Anterior cingulate cortex (tissue), 58 donors: ENCODE data around the gene PIM3.

ENCODE experiments used
- DNase-seq, 58 donors: peaks; one replicate each; lab custom pipeline; 2025; lab: John Stamatoyannopoulos, UW

PIM3 gene

DNA sequence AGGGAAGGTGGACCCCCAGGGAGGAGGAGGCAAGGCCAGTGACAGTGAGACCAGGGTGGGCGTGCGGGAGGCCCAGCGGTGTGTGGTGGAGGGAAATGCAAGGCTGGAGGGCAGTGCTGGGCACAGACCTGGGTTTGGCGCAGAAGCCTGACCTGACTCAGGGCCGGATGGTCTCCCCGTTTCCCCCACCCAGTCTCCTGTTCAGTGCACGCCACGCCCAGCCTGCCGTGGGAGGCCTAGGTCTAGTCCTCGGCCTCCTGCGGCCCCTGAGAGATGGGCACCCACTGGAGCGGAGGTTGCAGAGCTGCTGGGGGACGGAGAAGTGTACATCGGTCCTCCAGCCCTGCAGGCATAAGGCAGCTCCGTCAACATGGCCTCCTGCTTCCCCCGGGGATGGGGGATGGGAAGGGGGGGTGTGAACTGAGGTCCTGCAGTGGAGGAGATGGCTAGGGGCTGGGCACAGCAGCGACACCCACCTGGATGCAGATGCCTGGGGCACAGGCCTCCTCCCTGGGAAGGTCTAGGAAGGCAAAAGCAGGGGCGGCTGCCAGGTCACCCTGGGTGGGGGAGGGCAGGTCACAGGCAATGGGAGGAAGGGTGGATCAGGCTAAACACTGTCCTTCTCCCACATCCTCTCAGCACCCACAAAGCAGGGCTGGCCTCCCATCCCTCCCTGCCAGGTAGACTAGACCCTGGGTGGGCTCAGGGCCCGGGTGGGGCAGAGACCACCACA, 36.1 kb downstream of the PIM3 start:
- no peak for DNase-seq

DNA sequence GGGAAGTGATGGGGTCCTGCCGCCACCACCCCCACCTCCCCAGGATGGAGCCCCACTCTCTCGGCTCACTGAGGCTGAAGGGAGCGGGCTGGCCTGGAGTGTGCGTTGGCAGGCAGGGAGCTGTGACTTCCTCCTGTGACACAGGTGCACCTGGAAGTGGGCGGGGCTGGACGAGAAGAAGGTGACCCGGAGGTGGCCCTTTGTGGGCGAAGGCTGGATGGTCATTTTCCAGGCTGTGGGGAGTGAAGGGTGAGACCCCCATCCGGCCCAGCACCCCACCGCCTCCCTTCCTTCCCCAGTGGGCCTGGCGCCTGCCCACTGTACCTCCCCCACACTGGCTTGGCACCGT, 36.7 kb downstream of the PIM3 start:
- DNase-seq = no peak

DNA sequence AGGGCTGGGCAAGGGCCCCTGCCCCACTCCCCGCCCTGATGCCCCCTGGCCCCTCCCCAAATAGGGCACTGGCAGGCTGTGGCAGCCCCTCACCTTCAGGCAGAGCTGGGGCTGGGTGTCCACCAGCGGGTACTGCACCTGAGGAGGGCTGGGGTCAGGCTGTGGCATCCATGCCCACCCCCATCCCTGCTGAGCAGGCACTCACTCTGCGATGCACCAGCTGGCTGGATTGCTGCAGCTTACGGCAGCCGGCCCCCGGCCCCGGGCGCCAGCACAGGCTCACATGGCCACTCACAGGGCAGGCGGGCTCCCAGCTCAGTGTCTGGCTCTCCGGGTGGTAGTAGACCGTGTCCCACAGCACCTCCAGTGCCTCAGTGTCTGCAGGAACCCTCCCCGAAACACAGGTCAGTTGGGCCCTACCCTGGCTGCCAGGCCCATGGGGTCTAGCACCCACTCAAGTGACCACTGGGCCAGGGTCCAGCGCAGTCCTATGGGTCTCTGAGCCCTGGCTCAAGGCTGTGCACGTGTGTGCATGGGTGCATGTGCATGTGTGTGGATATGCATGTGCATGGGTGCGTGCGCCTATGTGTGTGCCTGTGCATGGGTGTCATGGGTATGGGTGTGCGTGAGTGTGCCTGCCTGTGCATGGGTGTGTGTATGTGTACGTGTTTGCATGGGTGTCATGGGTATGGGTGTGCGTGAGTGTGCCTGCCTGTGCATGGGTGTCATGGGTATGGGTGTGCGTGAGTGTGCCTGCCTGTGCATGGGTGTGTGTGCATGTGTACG, 37.6 kb downstream of the PIM3 start:
- no peak for DNase-seq

DNA sequence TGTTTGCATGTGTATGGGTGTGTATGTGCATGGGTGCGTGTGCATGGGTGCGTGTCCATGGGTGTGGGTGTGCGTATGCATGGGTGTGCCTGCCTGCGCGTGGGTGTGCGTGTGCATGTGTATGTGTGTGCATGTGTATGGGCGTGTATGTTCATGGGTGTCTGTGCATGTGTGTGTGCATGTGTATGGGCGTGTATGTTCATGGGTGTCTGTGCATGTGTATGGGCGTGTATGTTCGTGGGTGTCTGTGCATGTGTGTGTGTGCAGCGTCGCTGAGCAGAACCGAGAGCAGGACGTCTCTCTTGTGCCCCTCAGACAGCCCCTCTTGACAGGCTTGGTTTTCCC, 38.1 kb downstream of the PIM3 start:
- no peak for DNase-seq

DNA sequence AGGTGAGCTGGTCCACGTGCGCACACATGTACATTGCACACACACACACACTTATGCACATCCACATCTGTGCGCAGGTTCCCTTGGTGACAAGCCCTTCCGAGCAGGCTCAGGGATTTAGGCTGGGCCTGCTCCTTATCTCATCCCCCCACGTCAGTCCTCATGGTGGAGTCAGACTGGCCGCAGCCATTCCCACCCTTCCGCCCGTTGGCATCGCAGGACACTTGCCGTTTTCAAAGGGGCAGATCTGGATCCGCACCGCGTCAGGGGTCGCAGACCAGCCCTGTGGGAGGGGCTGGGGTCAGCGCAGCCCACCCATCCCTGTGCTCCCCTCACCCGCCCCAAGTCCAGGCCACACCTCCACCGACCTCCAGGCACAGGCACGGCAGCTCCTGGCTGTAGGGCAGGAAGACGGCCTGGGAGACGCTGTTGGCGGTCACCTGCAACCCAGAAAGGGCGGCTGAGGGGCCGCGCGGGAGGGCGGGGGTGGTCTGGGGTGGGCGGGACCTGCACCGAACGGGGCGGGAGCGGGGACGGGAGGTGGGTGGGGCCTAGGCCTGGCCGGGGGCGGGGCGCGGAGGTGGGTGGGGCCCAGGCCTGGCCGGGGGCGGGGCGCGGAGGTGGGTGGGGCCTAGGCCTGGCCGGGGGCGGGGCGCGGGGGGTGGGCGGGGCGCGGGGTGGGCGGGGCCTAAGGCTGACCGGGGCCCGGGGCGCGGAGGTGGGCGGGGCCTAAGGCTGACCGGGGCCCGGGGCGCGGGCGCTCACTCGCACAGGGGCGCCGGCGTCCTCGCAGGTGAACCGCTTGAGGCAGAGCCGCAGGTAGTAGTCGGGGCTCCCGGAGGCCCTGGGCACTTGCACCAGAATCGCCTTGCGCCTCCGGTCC, 38.7 kb downstream of the PIM3 start:
- peak in 1 of 58 donors; percentile 33 for DNase-seq

DNA sequence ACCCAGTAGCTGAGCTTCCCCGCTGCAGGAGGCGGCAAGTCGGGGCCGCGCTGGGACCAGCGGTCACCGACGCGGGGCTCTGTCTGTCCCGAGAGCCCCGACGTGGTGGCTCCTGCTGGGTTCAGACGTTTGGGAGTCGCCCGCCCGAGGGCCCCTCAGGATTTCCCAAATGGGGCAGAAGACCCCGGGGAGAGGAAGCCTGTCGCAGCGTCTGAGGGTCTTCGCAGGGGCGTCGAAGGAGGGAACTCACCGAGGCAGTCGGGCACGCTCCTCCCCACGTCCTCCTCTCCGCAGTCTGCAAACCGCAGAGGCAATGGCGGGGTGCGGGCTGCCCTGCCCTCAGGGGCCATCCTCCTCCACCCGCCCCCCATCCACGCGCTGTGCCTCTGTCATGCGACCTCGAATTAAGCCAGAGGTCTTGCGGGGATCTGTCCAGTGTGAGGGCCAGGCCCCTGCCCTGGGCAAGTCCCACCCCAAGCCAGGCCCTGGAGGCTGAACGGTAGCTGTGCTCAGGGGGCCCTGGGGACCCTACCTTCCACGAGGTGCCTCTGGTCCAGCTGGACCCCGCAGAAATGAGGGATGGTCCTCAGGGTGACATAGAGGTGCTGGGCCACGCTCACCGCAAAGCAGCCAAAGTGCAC, 39.5 kb downstream of the PIM3 start:
- DNase-seq = no peak

DNA sequence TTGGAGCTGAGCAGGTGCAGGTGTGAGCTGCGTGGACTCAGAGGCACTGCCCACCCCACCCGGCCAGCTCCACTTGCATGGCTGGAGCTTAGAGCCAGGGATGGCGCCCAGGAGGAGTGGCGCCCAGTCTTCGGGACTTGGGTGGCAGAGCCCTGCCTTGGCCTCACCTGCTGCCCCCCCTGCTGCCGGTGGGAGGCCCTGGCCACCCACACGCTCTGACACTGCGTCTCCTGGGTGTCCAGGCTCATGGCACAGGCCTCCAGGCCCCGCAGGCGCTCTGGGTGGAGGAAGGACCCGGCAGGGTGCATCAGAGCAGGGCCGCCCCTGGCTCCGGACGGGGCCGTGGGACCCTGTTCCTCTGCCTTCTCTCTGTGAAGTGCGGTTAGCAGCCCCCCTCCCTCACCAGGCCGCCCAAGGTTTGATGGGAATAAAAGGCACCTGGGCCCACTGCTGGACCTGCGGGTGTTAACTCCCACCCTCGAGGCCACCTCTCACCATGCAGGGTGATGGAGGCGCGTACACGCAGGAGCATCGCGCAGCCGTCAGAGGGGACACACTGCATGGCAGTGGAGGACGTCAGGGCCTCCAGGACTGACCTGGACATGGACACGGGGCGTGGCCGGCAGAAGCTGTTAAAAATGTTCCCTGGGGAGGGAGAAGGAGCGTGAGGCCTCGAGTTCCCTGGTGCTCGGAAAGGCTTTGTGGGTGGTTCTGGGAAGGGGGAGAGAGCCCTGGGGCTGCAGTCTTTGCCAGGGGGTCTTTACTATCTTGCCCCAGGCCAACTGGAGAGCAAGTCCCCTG, 40.2 kb downstream of the PIM3 start:
- DNase-seq = no peak

DNA sequence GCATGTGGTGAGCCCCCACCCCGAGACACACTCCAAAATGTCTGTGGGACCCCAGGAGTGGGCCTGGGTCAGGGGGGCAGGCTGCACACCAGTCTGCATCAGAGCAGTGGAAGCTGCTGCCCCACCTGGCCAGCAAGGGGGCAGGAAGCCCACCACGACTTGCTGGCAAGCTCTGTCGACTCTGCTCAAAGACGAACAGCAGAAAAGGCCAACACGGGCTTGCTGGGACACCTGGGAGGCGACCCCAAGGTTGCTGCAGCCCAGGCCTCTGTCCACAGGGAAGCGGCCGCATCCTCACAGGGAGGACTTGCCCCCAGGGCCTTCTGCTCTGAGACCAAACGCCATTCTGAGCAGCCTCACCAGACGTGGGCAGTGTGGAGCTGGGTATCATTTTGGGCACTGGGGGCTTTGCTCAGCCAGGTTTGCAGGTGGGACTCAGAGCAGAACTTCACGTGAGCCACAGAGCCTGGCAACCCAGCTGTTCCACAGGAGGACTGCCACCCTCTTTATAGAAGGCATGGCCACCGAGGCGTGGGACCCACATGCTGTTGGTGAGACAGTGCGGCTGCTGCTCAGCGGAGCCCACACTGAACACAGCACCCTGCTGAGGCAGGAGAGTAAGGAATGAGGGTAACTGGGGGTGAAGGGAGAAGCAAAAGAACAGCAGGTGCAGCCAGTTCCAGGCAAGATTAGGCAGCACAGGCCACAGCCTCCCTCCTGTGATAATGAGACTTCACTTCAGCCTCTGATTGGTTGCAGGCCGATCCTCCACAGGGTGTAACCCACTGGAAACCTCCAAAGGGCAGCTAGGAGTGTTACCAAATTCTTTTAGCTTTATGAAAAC, 41.0 kb downstream of the PIM3 start:
- no peak for DNase-seq

DNA sequence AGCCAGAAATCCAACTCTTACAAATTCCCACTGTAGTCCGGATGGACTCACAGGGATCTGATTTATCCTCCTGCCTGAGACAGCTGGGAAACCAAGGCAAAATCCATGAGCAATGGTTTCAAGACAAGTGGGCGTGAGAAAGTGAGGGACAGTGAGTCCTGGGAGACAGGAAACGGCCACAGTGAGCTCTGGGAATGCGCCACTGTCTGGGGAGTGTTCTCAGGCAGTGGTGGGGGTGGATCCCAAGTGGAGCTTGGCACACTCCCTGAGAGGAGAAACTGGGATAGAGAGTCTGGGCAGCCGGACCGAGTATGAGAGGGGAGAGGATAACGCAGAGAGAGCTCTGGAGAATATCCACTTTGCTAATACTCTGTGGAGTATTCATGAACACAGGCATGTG, 42.2 kb downstream of the PIM3 start:
- DNase-seq = no peak

DNA sequence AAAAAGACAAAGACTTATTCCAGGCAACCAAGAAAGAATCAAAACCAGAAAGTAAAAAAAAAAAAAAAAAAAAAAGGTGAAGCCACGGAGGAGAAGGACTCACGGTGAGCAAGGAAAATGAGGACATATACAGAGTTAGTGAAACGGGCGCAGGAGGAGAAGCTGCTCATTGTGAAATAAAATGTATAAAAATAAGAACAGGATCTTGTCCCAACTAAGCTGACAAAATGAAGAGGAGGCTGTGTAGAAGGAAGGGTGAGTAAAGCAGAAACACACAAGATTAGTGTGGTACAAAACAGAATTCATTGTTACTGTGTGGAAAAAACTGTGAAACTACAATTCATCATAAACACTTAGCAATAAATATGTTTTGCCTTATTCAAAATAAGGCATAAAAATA, 44.3 kb downstream of the PIM3 start:
- DNase-seq = peak in 1 of 58 donors; percentile 20

DNA sequence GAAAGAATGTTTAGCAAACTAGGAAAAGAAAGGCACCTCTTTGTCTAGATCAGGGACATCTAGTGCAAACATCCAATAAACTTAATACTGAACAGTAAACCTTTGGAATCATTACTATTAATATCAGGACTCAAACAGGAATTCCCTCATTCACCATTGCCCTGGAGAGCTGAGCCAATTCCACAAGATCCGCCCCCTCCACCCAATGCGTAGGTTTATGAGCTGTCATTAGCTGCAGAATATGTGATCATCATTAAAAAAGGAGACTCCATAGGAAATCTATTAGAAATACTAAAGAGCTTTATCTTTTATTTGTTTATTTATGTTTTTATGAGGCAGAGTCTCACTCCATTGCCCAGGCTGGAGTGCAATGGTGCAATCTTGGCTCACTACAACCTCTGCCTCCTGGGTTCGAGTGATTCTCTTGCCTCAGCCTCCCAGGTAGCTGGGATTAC, 46.5 kb downstream of the PIM3 start:
- no peak for DNase-seq

DNA sequence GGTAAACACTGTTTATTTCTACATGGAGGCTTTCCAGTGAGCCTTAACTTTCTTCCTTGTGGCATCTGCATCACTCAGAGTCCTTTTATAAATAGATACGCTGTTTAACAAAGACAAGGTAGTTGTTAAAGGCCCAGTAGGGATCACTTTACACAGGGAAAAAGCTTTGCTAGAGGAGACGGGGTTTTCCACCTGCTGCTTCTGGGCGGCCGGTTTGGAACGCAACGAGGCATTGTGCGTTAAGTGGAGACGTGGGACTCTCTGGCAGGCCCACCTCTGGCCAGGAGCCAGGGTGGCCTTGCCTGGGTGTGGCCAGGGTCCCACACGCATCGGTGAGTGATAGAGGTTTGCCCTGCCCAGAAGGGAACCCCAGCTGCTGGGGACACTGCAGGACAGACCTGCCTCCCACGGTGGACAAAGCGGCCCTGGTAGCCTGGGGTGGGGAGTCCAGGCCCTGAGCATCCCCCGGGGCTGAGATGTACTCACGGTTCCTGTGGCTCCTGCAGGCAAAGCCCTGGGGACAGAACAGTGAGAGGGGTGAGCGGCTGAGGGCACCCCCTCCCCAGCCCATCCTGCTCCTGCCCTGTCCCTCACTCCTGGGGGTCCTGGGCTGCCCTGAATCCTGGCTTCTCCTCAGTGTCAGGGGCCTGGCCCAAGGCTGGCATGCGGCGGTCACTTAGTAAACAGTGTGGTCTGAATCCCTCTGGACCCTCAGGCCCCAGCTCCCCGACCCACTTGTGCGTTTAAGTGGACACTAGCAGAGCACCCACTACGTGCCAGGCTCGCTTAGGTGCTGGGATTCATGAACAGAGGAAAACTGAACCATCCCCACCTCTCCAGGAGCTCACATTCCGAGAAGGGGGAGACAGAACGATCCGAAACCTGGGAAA, 47.8 kb downstream of the PIM3 start:
- no peak for DNase-seq

DNA sequence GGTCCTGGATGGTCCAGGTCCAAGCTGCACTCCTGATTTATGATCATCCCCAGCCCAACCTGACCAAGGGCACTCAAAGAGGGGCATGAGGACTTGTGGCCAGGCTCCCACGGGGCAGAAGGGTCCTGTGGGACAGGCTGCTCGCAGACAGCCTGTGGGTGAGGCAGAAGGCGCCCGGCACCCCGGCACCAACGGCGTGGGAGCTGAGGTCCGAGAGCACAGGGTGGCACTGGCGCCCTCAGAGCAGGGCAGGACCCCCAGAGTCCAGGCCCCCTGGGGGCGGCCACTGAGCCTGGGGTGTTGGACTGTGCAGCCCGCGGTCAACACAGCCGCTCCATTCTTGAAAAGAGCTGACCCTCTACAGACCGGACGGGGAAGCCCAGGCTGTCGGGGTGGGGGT, 48.7 kb downstream of the PIM3 start:
- DNase-seq = no peak

DNA sequence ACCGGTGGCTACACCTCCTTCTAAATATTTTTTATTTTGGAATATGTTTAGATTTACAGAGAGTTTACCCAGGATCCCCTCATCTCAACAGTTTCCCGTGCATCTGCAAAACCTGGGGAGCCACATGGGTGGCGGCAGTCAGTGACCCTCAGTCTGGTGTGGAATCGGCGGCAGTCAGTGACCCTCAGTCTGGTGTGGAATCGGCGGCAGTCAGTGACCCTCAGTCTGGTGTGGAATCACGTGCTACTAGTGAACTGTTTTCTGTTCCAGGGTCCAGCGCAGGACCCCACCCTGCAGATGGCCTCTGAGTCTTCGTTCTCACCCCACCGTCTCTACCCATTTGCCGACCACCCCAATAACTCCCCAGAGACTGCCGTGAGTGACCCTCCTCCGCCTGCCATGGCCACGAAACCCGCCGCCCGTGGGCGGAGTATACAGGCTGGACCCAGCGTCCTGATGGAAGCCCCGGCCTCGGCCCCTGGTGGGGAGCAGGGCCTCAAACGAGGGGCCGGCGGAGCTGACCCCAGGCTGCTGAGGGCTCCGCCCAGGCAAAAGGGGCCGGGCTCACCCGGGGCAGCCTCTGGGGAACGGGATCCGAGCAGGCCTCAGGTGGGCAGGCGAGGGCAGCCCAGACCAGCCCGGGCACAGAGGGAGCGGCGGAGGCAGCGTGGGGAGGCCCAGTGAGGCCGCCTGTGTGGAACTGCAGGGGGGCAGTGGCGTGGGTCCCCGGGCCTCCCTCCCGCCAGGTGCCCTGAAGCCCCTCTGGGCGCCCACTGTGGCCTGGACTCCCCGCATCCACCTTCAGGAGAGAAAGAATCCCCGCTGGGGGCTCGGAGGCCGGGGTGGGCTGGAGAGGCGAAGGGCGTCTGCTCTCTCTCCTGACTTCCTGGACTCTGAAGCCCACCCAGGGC, 49.4 kb downstream of the PIM3 start:
- DNase-seq = no peak

DNA sequence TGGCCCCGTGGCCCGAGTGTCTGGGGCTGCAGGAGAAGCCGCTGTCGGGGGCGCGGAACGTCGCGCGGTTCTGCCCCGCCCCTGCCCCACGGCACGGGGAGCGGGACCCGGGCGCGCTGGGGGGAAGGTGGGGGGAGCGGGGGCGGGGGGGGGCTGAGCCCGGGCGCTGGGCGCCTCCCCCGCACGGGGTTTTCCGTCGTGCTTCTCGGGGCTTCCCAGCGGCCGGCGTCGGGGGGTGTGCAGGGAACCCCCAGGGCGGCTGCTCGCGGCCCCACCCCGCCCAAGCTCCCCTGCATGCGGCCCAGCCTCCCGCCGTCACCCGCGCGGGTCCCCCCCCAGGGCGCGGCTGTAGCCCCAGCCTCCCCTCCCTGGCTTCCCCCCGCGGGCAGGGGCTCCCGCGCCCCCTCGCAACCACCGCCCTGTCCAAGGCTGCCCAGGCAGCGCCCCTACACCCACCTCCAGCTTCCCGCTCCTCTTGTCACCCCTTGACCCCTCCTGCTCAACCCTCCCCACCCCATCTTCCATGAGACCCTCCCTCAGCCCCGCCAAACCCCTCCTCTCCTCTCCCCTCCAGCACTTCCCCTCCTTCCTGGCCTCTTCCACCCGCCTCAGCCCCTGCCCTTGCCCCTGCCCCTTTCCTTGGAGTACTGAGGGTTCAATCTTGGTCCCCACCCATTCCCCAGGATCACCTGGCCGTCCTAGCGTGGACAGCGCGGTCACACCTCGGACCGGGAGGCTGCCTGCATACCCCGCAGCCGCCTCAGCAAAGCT, 50.3 kb downstream of the PIM3 start:
- no peak for DNase-seq
